Omental fat pad (tissue), 4 donors: ENCODE data around the gene PUS7L. TPM values are rescaled to one million over a fixed set of nuclear protein-coding genes. Genes with fewer than 3 reads are reported as not detected.
"Not testable (repeated sequence)": the region's sequence is repeated elsewhere in the genome, so short reads cannot be mapped to it uniquely, and the experiment has no call there.

Experiments used
- ATAC-seq: fragments of 150-250 bp; one replicate; pipeline ENCODE4 v1.9.1; 2016; ENCODE audit warnings: mild to moderate bottlenecking, moderate library complexity; ENCODE audit not compliant: low FRiP score
- DNase-seq: peaks from one replicate; pipeline ENCODE4 v3.0.0-alpha.2; 2019; ENCODE audit warnings: low spot score
- total RNA-seq, 4 donors: library from RNA; depleted of rRNA; stranded (reverse); fragments of >200 nt; gene quantifications; one replicate each; pipeline ENCODE4 v1.1.0, GENCODE V29; 2016
- TF ChIP-seq, protein P1 (sequence below), 3 donors: fragments of 450-650 bp; IDR thresholded peaks; one replicate each; pipeline ENCODE4 v1.5.1; 2016 to 2017; ENCODE audit warnings: antibody characterized with exemption in 3 of 3, mild to moderate bottlenecking in 3 of 3, moderate library complexity in 2 of 3

The PUS7L gene
- total RNA-seq, 4 donors from 2014 or later, result 6.8 to 9.8 (median 7.9) TPM

DNA sequence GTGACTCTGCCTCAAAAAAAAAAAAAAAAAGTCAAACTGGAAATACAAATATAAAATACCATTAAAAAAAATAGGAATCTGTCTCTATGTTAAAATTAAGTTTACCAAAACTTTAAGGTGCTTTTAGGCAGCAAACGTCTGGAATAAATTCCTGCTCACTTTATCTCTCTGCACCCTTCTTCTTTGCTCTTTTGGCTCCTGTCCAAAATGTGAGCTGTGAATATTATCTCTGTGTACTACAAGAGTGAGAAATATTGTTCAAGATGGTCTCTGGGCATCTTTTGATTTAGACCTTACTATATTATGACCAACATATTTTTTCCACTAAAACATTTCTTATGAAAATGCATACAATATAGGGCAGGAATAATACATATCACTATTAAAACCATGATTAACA is 63.7 kb downstream of the PUS7L start:
- no peak for DNase-seq
- ATAC-seq, result no peak
- TF ChIP-seq, protein P1, sequence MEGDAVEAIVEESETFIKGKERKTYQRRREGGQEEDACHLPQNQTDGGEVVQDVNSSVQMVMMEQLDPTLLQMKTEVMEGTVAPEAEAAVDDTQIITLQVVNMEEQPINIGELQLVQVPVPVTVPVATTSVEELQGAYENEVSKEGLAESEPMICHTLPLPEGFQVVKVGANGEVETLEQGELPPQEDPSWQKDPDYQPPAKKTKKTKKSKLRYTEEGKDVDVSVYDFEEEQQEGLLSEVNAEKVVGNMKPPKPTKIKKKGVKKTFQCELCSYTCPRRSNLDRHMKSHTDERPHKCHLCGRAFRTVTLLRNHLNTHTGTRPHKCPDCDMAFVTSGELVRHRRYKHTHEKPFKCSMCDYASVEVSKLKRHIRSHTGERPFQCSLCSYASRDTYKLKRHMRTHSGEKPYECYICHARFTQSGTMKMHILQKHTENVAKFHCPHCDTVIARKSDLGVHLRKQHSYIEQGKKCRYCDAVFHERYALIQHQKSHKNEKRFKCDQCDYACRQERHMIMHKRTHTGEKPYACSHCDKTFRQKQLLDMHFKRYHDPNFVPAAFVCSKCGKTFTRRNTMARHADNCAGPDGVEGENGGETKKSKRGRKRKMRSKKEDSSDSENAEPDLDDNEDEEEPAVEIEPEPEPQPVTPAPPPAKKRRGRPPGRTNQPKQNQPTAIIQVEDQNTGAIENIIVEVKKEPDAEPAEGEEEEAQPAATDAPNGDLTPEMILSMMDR (IDR thresholded peaks at IDR 0.05), result no peak

DNA sequence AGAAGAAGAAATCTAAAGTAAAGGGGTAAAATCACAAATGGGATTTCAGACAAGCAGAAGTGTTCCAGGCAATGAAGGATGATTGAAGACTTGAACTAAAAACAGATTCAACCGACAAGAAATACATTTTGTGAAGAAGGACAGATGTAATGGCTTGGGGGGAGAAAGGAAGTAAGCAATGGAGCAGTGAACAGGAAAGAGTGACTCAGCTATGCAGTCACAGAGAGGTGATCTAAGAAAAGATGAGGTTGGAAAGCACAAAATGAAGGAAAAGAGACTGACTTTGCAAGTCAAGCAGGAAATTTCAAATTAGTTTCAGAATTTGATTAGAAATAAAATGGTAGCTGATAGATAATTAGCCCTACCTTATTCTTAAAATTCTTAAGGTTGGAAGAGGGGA is 66.5 kb downstream of the PUS7L start:
- DNase-seq (no peak), ATAC-seq (no peak)
- TF ChIP-seq, protein P1 (IDR thresholded peaks at IDR 0.05), result no peak

DNA sequence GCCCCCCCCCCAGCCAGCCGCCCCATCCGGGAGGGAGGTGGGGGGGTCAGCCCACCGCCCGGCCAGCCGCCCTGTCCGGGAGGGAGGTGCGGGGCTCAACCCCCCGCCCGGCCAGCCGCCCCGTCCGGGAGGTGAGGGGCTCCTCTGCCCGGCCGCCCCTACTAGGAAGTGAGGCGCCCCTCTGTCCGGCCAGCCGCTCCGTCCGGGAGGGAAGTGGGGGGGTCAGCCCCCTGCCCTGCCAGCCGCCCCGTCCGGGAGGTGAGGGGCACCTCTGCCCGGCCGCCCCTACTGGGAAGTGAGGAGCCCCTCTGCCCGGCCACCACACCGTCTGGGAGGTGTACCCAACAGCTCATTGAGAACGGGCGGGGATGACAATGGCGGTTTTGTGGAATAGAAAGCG is 73.1 kb downstream of the PUS7L start:
- ATAC-seq, DNase-seq: not testable (repeated sequence)

DNA sequence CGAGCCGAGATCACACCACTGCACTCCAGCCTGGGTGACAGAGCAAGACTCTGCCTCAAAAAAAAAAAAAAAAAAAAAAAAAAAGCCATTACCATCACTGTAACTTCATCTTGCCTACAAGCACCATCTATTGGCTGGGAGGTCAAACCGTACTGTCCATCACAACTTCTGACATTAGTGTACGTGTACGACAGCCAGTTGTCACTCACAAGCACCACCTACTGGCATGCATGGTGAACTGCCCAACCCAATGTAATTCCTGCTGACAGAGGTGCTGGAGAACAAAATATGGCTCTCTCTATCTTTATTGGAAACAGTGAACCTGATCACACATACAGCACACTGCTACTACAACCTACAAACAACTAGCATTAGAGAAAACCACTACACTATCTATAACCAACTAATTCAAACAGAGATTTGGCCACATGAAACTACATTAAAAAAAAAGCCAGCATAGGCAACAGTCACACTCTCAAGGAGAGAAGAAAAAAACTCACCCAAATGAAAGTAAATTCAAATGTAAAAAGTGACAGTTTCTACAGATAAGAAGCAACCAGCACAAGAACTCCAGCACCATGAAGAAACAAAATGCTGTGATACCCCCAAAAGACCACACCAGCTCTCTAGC is 82.3 kb downstream of the PUS7L start:
- no peak for ATAC-seq
- TF ChIP-seq, protein P1 (IDR thresholded peaks at IDR 0.05), result no peak
- DNase-seq, result no peak

DNA sequence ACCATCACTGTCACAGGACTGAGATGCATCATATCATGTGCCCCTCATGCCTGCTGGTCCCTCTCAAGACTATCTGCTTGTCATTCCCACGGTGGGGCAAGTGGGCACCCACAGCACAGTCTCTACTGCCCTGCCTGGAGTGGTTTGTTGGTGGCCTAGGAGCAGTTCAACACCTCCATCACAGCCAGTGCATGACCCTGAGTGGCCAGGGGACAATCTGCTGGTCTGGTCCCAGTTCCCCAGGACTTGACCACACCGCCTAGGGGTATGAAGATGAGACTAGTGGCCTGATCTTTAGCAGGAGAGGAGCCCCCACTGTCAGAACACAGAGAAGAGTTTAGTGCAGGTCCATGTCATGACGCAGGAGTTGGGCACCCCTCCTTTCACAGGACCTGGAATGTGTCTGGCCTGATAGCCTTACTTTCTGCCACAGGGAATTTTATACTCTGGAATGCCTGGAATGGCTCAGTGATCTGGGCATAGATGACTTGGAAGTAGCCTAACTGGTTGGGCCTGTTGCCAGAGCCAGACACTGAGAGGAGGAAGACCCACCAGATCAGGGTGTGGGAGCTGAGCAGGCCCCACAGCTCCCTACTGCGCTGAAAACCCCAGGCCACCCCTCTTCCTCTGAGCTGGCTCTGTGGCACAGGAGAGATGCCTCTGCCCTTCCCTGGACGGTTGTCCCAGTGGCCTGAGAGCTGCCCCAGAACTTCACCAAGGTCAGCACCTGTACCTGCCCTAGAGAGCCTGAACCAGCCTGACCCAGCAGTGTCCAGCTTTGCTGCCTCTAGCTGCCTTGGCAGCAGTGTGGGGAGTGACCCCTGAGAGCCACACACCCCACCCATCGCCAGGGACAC is 83.3 kb downstream of the PUS7L start:
- TF ChIP-seq, protein P1 (IDR thresholded peaks at IDR 0.05), result no peak
- DNase-seq (no peak), ATAC-seq (no peak)

DNA sequence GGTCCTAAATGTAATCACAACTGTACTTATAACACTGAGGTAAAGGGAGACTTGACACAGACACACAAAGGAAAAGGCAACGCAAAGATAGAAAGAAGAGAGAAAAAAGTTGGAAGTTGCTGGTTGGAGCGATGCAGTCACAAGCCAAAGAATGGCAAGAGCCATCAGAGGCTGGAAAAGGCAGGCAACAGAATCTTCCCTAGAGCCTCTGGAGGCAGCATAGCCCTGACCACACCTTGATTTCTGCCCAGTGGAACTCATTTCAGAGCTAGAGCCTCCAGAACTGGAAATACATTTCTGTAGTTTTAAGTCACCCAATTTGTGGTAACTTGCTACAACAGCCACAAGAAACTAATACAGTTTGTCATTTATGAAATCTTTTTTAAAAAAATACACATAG is 89.2 kb downstream of the PUS7L start:
- ATAC-seq, result no peak
- DNase-seq, result no peak

More for the DNA sequence above, 89.2 kb downstream of the PUS7L start:
- TF ChIP-seq, protein P1 (IDR thresholded peaks at IDR 0.05), result no peak

Other genes starting within 250 kb of the PUS7L start
- not detected for gene ADAMTS20, start 206.6 kb downstream of the PUS7L start, total RNA-seq
- gene IRAK4, start 161 bp upstream of the PUS7L start, total RNA-seq, result 10 to 100 TPM; 17.9 to 41.9 (median 23.9) TPM
- gene TWF1, start 47.5 kb upstream of the PUS7L start, total RNA-seq, result 10 to 100 TPM; 66.3 to 80.1 (median 70.7) TPM
- gene TMEM117, start 77.3 kb upstream of the PUS7L start, total RNA-seq, result 10 to 100 TPM in 1 of 4 donors, 1 to 10 TPM in 3; 7.5 to 13.1 (median 8.2) TPM